Smooth muscle cell (in vitro differentiated cells): ENCODE measurements around the gene TRAF2. TPM values are rescaled to one million over a fixed set of nuclear protein-coding genes. Genes with fewer than 3 reads are reported as not detected.

Experiments used
- DNase-seq: peaks from one replicate; lab custom pipeline; 2025; ENCODE audit not compliant: unreplicated experiment; lab: John Stamatoyannopoulos, UW
- H2AFZ ChIP-seq: fragments of 200-600 bp; sonication (generic); 2 replicates; pipeline ENCODE4 v1.6.0; 2016; ENCODE audit warnings: antibody characterized with exemption, low read depth, mild to moderate bottlenecking
- H3F3A ChIP-seq: fragments of 200-600 bp; sonication (generic); 2 replicates; pipeline ENCODE4 v1.6.0; 2017; ENCODE audit warnings: antibody characterized with exemption, low read depth
- H3K27ac ChIP-seq: fragments of 200-600 bp; sonication (generic); 2 replicates; pipeline ENCODE4 v1.5.1; 2016; ENCODE audit warnings: low read depth, mild to moderate bottlenecking
- H3K27me3 ChIP-seq: fragments of 200-600 bp; sonication (generic); 2 replicates; pipeline ENCODE4 v1.6.1; 2016; ENCODE audit warnings: low read depth, mild to moderate bottlenecking
- H3K36me3 ChIP-seq: fragments of 200-600 bp; sonication (generic); 2 replicates; pipeline ENCODE4 v1.5.1; 2016; ENCODE audit warnings: low read depth
- H3K4me1 ChIP-seq: fragments of 200-600 bp; sonication (generic); 2 replicates; pipeline ENCODE4 v1.5.1; 2016; ENCODE audit warnings: low read depth
- H3K4me2 ChIP-seq: fragments of 200-600 bp; sonication (generic); 2 replicates; pipeline ENCODE4 v1.6.0; 2016; ENCODE audit warnings: mild to moderate bottlenecking
- H3K4me3 ChIP-seq: fragments of 200-600 bp; sonication (generic); 2 replicates; pipeline ENCODE4 v1.5.1; 2016; ENCODE audit warnings: mild to moderate bottlenecking
- H3K79me2 ChIP-seq: fragments of 200-600 bp; sonication (generic); 2 replicates; pipeline ENCODE4 v1.6.0; 2016; ENCODE audit warnings: low read depth, mild to moderate bottlenecking
- H3K9ac ChIP-seq: fragments of 200-600 bp; sonication (generic); 2 replicates; pipeline ENCODE4 v1.6.0; 2016; ENCODE audit warnings: low read depth
- H3K9me3 ChIP-seq: fragments of 200-600 bp; sonication (generic); replicated peaks from 2 replicates; pipeline ENCODE4 v1.5.1; 2016; ENCODE audit warnings: low read depth
- H4K20me1 ChIP-seq: fragments of 200-600 bp; sonication (generic); 2 replicates; pipeline ENCODE4 v1.6.0; 2016; ENCODE audit warnings: low read depth
- CTCF ChIP-seq: fragments of 200-600 bp; sonication (generic); IDR thresholded peaks from 2 replicates; pipeline ENCODE4 v1.5.1; 2017; ENCODE audit warnings: borderline replicate concordance, mild to moderate bottlenecking, antibody characterized with exemption; ENCODE audit not compliant: insufficient read depth, poor library complexity, severe bottlenecking
- WGBS: methylation state at CpG from one replicate; pipeline ENCODE4 v1.1.7; 2016; ENCODE audit warnings: low lambda C conversion rate; 5-methylcytosine and 5-hydroxymethylcytosine counted together
- polyA plus RNA-seq: library from polyadenylated mRNA; unstranded; fragments of >200 nt; fragmentation: Nextera tagmentation; extraction: Ambion mirVana; gene quantifications from 2 replicates; pipeline ENCODE4 v1.2.1, GENCODE V29; 2016
- total RNA-seq: library from RNA; depleted of rRNA; stranded (reverse); fragments of >200 nt; gene quantifications from 2 replicates; pipeline ENCODE4 v1.2.3, GENCODE V29; 2014

The TRAF2 gene
- total and polyA plus RNA-seq, 2 experiments from 2014 or later = 7.0 to 15.9 TPM

DNA sequence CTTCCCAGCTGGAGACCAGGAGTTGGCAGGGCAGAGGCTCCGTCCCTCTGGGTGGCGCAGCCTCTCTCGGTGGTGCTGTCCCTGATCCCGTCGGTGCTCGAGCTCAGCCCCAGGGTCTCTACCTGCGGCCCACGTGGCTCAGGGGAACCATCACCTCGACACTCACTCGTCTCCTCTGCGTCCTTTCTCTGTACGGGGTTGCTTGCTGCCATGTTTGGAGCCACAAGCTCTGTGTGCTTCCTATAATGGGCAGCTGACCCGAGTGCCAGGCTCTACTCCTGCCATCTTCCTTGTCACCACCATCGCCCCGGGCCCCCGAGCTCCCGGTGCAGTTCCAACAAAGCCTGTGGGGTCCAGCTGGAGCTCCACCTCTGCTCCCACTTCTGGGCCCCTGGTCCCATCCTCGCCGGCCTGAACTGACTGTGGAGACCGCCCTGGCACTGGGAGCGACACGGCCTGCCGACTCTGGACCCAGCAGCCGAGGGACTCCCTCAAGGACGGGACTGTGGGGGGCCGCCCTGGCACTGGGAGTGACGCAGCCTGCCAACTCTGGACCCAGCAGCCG lies 53.2 kb downstream of the TRAF2 start:
- H3K9me3 ChIP-seq = no peaks in the 10 kb centered on the region
- no peak overlapping the region for H3K27ac ChIP-seq
- no peak overlapping the region for H2AFZ ChIP-seq
- DNase-seq = no peak
- H3K9ac ChIP-seq = no peak overlapping the region
- H3K27me3 ChIP-seq = no peaks in the 10 kb centered on the region
- H3K4me2 ChIP-seq = no peak overlapping the region
- 98% methylated on average over 28 of the region's 28 CpGs for WGBS
- H3K4me3 ChIP-seq = no peak overlapping the region
- peaks cover 21% of the 10 kb centered on the region for H3K79me2 ChIP-seq
- no peaks in the 10 kb centered on the region for H3K4me1 ChIP-seq
- no peaks in the 10 kb centered on the region for H3K36me3 ChIP-seq
- H3F3A ChIP-seq = no peaks in the 10 kb centered on the region
- peaks cover 19% of the 10 kb centered on the region for H4K20me1 ChIP-seq
- no peak for TF ChIP-seq CTCF

DNA sequence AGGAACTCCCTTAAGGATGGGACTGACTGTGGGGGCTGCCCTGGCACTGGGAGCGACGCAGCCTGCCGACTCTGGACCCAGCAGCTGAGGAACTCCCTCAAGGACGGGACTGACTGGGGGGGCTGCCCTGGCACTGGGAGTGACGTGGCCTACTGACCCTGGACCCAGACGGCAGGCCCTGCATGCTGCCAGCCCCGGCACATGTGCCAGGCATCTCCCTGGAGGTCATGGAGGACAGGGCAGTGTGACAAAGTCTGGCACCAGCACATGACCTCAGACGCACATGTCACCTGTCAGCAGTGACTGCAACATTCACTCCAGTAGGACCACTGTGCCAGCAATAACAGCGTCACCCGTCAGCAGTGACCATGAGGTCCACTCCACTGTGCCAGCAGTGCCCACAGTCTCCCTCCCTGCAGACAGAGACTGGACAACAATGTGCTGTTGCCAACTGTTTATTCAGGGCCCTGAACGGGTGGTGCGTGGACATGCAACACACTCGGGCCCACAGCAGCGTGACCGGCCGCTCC lies 53.7 kb downstream of the TRAF2 start:
- Histone ChIP-seq H3K4me3 (no peak overlapping the region), H3K27me3 (no peaks in the 10 kb centered on the region), H3F3A (no peaks in the 10 kb centered on the region), H3K4me1 (no peaks in the 10 kb centered on the region), H2AFZ (no peak overlapping the region), H3K27ac (no peak overlapping the region), H3K9me3 (no peaks in the 10 kb centered on the region), H4K20me1 (peaks cover 19% of the 10 kb centered on the region), H3K9ac (no peak overlapping the region), H3K79me2 (peaks cover 21% of the 10 kb centered on the region), H3K4me2 (no peak overlapping the region), H3K36me3 (no peaks in the 10 kb centered on the region)
- TF ChIP-seq CTCF = no peak
- no peak for DNase-seq
- WGBS = 95% methylated on average over 16 of the region's 16 CpGs

- Histone ChIP-seq H4K20me1 (peaks cover 19% of the 10 kb centered on the region), H3K4me3 (no peak overlapping the region), H3K4me2 (no peak overlapping the region), H3K4me1 (no peaks in the 10 kb centered on the region), H3K27ac (no peak overlapping the region), H3K9ac (no peak overlapping the region), H3K79me2 (peaks cover 21% of the 10 kb centered on the region), H3F3A (no peaks in the 10 kb centered on the region), H3K27me3 (no peaks in the 10 kb centered on the region), H3K36me3 (no peaks in the 10 kb centered on the region), H3K9me3 (no peaks in the 10 kb centered on the region), H2AFZ (no peak overlapping the region)
- no peak for DNase-seq
- no peak for TF ChIP-seq CTCF
- WGBS = 97% methylated on average over 42 of the region's 42 CpGs
Measured at GRCh38 chr9:136940526-136941230, 54.4 kb downstream of the TRAF2 start.
